Sigmoid colon (tissue), 4 donors: Measurements from ENCODE around the gene PRKCA.
A peak's percentile ranks its signal among the peaks of the same experiment; 100 is the strongest.

Experiments
- CTCF ChIP-seq, 4 experiments: fragments of 450-650 bp in 3 of 4; fragments of 200-600 bp in 1 of 4; IDR thresholded peaks; one replicate each; pipeline ENCODE4 v1.5.1; 2016 to 2019; ENCODE audit warnings: antibody characterized with exemption in 4 of 4, mild to moderate bottlenecking in 3 of 4, moderate library complexity in 2 of 4
- POLR2AphosphoS5 ChIP-seq, 4 donors: sonication (generic); formaldehyde crosslinking; IDR thresholded peaks; one replicate each; pipeline ENCODE4 v1.6.1; 2017; ENCODE audit warnings: antibody characterized with exemption in 4 of 4

GRCh38 chr17:66540131-66540781 is 237.8 kb downstream of the PRKCA start:
- peak in 1 of 4 donors; percentile 27 for TF ChIP-seq POLR2AphosphoS5 (IDR thresholded peaks at IDR 0.05)
- TF ChIP-seq CTCF (IDR thresholded peaks at IDR 0.05) = no peak
